ENCODE data around the gene TMEM61. TPM values are rescaled to one million over a fixed set of nuclear protein-coding genes. Genes with fewer than 3 reads are reported as not detected.

The TMEM61 gene
- total RNA-seq, 1 donor from 2014 or later: not detected

GRCh38 chr1:54951810-54952226 lies 28.6 kb upstream of the TMEM61 start:
- H3K4me1 Mint-ChIP-seq: no peaks in the 10 kb centered on the region
- H3K36me3 Mint-ChIP-seq (ENCODE audit: low read depth): no peaks in the 10 kb centered on the region
- no peak overlapping the region for H3K27ac Mint-ChIP-seq
- no peak for ATAC-seq (ENCODE audit: low read depth)
- no peak for TF ChIP-seq CTCF (IDR thresholded peaks at IDR 0.05)
- peaks cover under 1% of the 10 kb centered on the region for H3K9me3 Mint-ChIP-seq
- no peak overlapping the region for H3K4me3 Mint-ChIP-seq
- POLR2A ChIA-PET: no interaction called here
- no peak for DNase-seq
- CTCF ChIA-PET: interaction anchor here (2.1 kb wide), 1 partner anchor 70 kb away, joined by 8 read pairs; no protein-coding TSS in a partner anchor
- intact Hi-C loops (cut with micrococcal nuclease): no loop called here
- H3K27me3 Mint-ChIP-seq: peaks cover 11% of the 10 kb centered on the region

GRCh38 chr1:54952950-54953718 lies 27.3 kb upstream of the TMEM61 start:
- Mint-ChIP-seq H3K27me3 (peaks cover 16% of the 10 kb centered on the region), H3K4me3 (no peak overlapping the region), H3K4me1 (no peaks in the 10 kb centered on the region), H3K36me3 (ENCODE audit: low read depth) (no peaks in the 10 kb centered on the region), H3K27ac (no peak overlapping the region), H3K9me3 (peaks cover 11% of the 10 kb centered on the region)
- intact Hi-C loops (cut with micrococcal nuclease): no loop called here
- DNase-seq (no peak), ATAC-seq (ENCODE audit: low read depth) (no peak)
- POLR2A ChIA-PET: no interaction called here
- TF ChIP-seq CTCF (IDR thresholded peaks at IDR 0.05): no peak
- CTCF ChIA-PET: interaction anchor here (0.5 to 0.6 kb wide), 2 partner anchors 43 to 120 kb away, joined by 3 read pairs; no protein-coding TSS in a partner anchor

- H3K9me3 Mint-ChIP-seq: peaks cover 13% of the 10 kb centered on the region
Measured at GRCh38 chr1:54953846-54954245, 26.6 kb upstream of the TMEM61 start.

GRCh38 chr1:54955359-54955758 lies 25.1 kb upstream of the TMEM61 start:
- Mint-ChIP-seq H3K36me3 (ENCODE audit: low read depth) (no peaks in the 10 kb centered on the region), H3K4me1 (no peaks in the 10 kb centered on the region), H3K27ac (no peak overlapping the region), H3K9me3 (peaks cover 13% of the 10 kb centered on the region), H3K27me3 (peaks cover 11% of the 10 kb centered on the region), H3K4me3 (no peak overlapping the region)
- no peak for TF ChIP-seq CTCF (IDR thresholded peaks at IDR 0.05)
- no peak for DNase-seq
- POLR2A ChIA-PET: no interaction called here
- intact Hi-C loops (cut with micrococcal nuclease): no loop called here
- ATAC-seq (ENCODE audit: low read depth): no peak
- CTCF ChIA-PET: no interaction called here

More at GRCh38 chr1:54953846-54954245, 26.6 kb upstream of the TMEM61 start:
- intact Hi-C loops (cut with micrococcal nuclease): no loop called here
- peaks cover 16% of the 10 kb centered on the region for H3K27me3 Mint-ChIP-seq
- no peak for TF ChIP-seq CTCF (IDR thresholded peaks at IDR 0.05)
- CTCF ChIA-PET: interaction anchor here (0.6 kb wide), 1 partner anchor 43 kb away, joined by 3 read pairs; no protein-coding TSS in a partner anchor
- DNase-seq (no peak), ATAC-seq (ENCODE audit: low read depth) (no peak)
- no peaks in the 10 kb centered on the region for H3K4me1 Mint-ChIP-seq
- H3K36me3 Mint-ChIP-seq (ENCODE audit: low read depth): no peaks in the 10 kb centered on the region
- no peak overlapping the region for H3K4me3 Mint-ChIP-seq
- POLR2A ChIA-PET: no interaction called here
- H3K27ac Mint-ChIP-seq: no peak overlapping the region

GRCh38 chr1:54956726-54957125 lies 23.7 kb upstream of the TMEM61 start:
- Mint-ChIP-seq H3K4me1 (no peaks in the 10 kb centered on the region), H3K36me3 (ENCODE audit: low read depth) (no peaks in the 10 kb centered on the region), H3K9me3 (peaks cover 13% of the 10 kb centered on the region), H3K27me3 (peaks cover 7% of the 10 kb centered on the region), H3K27ac (no peak overlapping the region), H3K4me3 (no peak overlapping the region)
- no peak for TF ChIP-seq CTCF (IDR thresholded peaks at IDR 0.05)
- POLR2A ChIA-PET: no interaction called here
- CTCF ChIA-PET: interaction anchor here (3.4 kb wide), 1 partner anchor 12 kb away, joined by 12 read pairs; no protein-coding TSS in a partner anchor
- ATAC-seq (ENCODE audit: low read depth) (no peak), DNase-seq (no peak)
- intact Hi-C loops (cut with micrococcal nuclease): no loop called here
